Body of pancreas (tissue), 4 donors: ENCODE data around the gene C5orf15.

Source experiments
- POLR2A ChIP-seq, 3 donors: fragments of 450-650 bp; IDR thresholded peaks; one replicate each; pipeline ENCODE4 v1.6.1; 2016; ENCODE audit warnings: antibody characterized with exemption in 3 of 3, mild to moderate bottlenecking in 2 of 3
- TF ChIP-seq, protein P1 (sequence below), 7 experiments: fragments of 450-650 bp in 4 of 7; fragments of 200-600 bp in 3 of 7; sonication (generic) in 3 of 7; IDR thresholded peaks; one replicate each; pipeline ENCODE4 v1.5.1; 2016 to 2019; ENCODE audit warnings: antibody characterized with exemption in 7 of 7

GRCh38 chr5:133938929-133939328 is 29.5 kb downstream of the C5orf15 start:
- TF ChIP-seq, protein P1, sequence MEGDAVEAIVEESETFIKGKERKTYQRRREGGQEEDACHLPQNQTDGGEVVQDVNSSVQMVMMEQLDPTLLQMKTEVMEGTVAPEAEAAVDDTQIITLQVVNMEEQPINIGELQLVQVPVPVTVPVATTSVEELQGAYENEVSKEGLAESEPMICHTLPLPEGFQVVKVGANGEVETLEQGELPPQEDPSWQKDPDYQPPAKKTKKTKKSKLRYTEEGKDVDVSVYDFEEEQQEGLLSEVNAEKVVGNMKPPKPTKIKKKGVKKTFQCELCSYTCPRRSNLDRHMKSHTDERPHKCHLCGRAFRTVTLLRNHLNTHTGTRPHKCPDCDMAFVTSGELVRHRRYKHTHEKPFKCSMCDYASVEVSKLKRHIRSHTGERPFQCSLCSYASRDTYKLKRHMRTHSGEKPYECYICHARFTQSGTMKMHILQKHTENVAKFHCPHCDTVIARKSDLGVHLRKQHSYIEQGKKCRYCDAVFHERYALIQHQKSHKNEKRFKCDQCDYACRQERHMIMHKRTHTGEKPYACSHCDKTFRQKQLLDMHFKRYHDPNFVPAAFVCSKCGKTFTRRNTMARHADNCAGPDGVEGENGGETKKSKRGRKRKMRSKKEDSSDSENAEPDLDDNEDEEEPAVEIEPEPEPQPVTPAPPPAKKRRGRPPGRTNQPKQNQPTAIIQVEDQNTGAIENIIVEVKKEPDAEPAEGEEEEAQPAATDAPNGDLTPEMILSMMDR (IDR thresholded peaks at IDR 0.05), result no peak
- TF ChIP-seq POLR2A (IDR thresholded peaks at IDR 0.05), result no peak
